GM12872 (cell line): Measurements from ENCODE around the gene DDI1.

Experiments
- TF ChIP-seq, protein P1 (sequence below): IDR thresholded peaks from 3 replicates; pipeline ENCODE4 v1.5.1; 2011; ENCODE audit warnings: low read depth, mild to moderate bottlenecking, low read length, moderate library complexity; ENCODE audit not compliant: insufficient read depth

Gene DDI1

DNA sequence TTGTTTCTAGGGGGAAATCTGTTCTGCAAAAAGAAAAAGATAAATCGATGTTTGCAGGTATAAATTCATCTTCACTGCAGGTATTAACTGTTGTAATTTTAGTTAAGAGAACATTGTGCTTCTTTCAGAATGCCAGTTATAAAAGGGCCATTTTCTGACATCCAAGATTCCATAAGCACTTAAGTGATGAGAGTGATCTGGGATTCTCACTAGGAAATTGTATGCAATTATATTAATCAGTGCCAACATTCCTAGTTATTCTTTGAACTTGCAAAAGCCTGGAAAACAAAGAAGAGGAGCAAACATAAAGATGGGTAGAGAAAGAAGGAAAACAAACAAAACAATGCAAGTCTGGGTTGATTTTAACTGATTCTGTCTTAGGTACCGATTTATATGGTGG, 5.4 kb downstream of the DDI1 start:
- TF ChIP-seq, protein P1, sequence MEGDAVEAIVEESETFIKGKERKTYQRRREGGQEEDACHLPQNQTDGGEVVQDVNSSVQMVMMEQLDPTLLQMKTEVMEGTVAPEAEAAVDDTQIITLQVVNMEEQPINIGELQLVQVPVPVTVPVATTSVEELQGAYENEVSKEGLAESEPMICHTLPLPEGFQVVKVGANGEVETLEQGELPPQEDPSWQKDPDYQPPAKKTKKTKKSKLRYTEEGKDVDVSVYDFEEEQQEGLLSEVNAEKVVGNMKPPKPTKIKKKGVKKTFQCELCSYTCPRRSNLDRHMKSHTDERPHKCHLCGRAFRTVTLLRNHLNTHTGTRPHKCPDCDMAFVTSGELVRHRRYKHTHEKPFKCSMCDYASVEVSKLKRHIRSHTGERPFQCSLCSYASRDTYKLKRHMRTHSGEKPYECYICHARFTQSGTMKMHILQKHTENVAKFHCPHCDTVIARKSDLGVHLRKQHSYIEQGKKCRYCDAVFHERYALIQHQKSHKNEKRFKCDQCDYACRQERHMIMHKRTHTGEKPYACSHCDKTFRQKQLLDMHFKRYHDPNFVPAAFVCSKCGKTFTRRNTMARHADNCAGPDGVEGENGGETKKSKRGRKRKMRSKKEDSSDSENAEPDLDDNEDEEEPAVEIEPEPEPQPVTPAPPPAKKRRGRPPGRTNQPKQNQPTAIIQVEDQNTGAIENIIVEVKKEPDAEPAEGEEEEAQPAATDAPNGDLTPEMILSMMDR: no peak

DNA sequence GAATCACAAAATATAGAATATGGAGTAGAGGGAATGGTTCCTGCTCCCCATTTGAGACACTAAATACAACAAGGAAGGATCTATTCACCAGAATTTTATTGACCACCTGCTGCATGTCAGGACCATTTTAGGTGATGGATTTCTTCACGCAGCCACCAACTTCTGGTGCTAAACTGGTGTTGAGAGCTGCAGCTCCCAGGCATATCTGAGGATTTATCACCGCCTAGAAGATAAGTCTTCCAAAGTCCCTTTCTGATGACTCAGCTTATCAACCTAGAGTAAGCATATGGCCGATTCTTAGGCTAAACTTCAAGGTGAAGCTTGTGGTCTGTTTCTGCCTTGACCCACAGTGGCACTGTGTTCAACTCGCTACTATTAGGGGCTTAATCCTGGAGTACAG, 6.7 kb downstream of the DDI1 start:
- TF ChIP-seq, protein P1: no peak

DNA sequence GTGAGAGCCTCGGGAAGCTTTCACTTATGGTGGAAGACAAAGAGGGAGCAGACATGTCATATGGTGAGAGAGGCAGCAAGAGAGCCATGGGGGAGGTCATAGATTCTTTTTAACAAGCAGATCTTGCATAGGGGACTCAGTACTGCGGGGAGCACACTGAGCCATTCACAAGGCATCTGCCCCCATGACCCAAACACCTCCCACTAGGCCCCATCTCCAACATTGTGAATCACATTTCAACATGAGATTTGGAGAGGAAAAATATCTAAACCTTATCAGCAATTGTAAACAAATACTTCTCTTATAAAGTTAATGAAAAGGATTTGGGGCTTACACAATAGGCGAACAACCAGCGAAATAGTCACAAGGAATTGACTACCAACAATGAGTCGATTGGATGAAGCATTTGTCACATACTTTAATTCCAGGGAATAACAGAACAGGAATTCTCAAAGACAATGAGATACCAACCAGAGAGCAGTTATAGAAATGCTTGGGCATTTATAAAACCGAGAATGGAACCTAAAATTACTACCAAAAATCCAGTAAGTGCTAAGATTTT, 7.3 kb downstream of the DDI1 start:
- TF ChIP-seq, protein P1: no peak

DNA sequence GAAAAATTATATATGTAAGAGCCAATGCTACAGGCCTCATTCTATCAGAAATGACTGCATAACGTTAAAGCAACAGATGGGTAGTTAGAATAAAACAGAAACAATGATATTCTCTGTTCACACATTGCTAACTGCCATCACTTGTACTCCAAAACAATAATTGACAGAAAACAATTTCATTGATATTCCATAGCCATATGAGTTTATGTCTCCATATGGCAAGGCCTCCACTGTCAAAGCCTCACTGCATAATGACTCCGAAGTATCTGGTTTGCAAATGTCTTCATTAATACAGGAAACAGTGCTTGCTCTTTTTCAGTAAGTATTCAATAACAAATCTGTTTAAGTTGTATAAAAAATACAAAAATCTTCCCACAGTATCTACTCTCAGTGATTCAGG, 9.9 kb downstream of the DDI1 start:
- TF ChIP-seq, protein P1: no peak

DNA sequence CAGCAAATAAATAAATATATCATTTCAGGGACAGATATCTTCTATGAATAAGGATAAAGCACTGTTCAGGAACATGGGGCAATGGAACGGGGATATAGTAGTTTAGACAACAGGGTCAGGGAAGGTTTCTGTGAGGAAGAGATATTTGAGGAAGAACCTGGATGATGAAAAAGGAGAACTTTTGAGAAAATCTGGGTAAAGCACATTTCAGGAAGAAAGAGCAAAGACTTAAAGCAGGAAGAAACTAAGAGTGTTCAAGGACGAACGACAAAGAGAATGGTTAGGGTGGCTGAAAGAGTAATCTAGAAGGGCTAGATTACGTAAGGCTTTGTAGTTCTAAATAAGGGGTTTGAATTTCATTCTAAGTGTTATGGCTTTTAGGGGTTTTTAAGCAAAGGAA, 12.7 kb downstream of the DDI1 start:
- TF ChIP-seq, protein P1: no peak

DNA sequence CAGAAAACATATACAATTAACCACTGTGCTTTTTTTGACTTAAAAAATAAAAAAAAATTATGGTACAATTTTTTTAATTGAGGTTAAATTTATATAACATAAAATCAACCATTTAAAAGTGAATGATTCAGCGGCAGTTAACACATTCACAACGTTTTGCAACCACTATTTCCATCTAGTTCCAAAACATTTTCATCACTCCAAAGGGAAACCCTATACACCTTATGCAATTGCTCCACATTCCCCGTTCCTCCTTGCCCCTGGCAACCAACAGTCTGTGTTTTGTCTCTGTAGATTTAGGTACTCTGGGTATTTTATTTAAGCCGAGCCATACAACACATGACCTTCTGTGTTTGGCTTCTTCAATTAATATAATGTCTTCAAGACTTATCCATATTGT, 15.3 kb downstream of the DDI1 start:
- TF ChIP-seq, protein P1: no peak

DNA sequence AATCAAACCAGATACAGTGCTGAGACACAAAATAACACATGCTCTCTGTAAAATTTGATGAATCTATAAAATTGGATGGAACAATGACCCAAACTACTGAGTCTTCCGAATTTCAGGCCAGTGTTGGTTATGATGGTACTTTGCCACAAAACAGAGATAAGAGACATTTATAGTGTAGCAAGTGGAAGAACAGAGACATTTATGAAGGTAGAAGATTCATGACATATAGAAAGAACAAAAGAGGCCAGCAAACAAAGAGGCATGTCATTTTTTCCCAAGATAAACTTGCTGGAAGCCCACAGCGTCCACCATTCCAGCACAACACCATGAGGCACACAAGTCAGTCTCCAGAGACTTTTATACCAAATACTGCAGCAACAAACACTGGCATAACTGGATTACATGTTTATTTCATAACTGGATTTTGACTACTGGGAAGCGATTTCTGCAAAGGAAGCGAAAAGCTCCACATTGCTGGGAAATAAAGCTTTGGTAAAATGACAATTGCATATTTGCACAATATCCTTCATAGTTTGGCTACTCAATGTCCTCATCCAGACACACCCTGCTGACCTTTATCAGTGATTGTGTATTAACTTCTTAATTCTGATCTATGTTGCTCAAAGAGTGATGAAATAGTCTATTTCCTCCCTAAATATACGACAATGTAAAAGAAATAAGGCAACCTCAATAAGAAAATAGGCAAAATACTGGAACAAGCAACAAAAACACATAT, 17.5 kb downstream of the DDI1 start:
- TF ChIP-seq, protein P1: no peak
